CD14-positive monocyte (primary cell): ENCODE measurements around the gene PCDHGA7. TPM values are rescaled to one million over a fixed set of nuclear protein-coding genes. Genes with fewer than 3 reads are reported as not detected.
A peak's percentile ranks its signal among the peaks of the same experiment; 100 is the strongest.

Experiments used
- DNase-seq, 3 donors: peaks; one replicate each; pipeline ENCODE4 v3.0.0-alpha.2; 2011 to 2022
- H2AFZ ChIP-seq: 2 replicates; pipeline ENCODE4 v1.6.0; 2012; ENCODE audit warnings: mild to moderate bottlenecking, low read depth, low read length, inconsistent platforms; ENCODE audit not compliant: insufficient read depth, poor library complexity, severe bottlenecking
- H3K27ac ChIP-seq, 2 donors: 1 replicate in 1 of 2; 2 replicates in 1 of 2; pipeline ENCODE4 v1.5.1; 2012 to 2013; ENCODE audit warnings: low read length in 2 of 2, control low read depth in 1 of 2, inconsistent platforms in 1 of 2, low read depth in 1 of 2, mild to moderate bottlenecking in 1 of 2
- H3K27me3 ChIP-seq, 2 donors: one replicate each; pipeline versions ENCODE4 v1.6.0 to v1.6.1; 2011 to 2013; ENCODE audit warnings: low read length in 2 of 2; ENCODE audit not compliant: control insufficient read depth in 2 of 2, insufficient read depth in 2 of 2
- H3K36me3 ChIP-seq, 2 donors: replicated peaks in 1 of 2; 1 replicate in 1 of 2; 2 replicates in 1 of 2; pipeline versions ENCODE4 v1.5.1 to v1.6.1; 2012 to 2013; ENCODE audit warnings: low read length in 2 of 2, control low read depth in 1 of 2, inconsistent platforms in 1 of 2, mild to moderate bottlenecking in 1 of 2; ENCODE audit not compliant: insufficient read depth in 2 of 2, control insufficient read depth in 1 of 2
- H3K4me1 ChIP-seq, 2 donors: 1 replicate in 1 of 2; 2 replicates in 1 of 2; pipeline versions ENCODE4 v1.5.1 to v1.6.1; 2012 to 2013; ENCODE audit warnings: low read length in 2 of 2, control low read depth in 1 of 2, inconsistent platforms in 1 of 2, mild to moderate bottlenecking in 1 of 2, moderate library complexity in 1 of 2; ENCODE audit not compliant: insufficient read depth in 2 of 2, control insufficient read depth in 1 of 2
- H3K4me2 ChIP-seq: replicated peaks from 2 replicates; pipeline ENCODE3; 2012; ENCODE audit warnings: low read length, moderate library complexity, mild to moderate bottlenecking; ENCODE audit not compliant: poor library complexity, severe bottlenecking; ENCODE audit errors: extremely low read depth
- H3K4me3 ChIP-seq, 3 experiments: fragments of 200-600 bp in 1 of 3; sonication (generic) in 1 of 3; replicated peaks in 1 of 3; 1 replicate in 2 of 3; 2 replicates in 1 of 3; pipeline ENCODE4 v1.5.1; 2011 to 2013; ENCODE audit warnings: low read length in 3 of 3, mild to moderate bottlenecking in 3 of 3, control low read depth in 2 of 3, low read depth in 2 of 3, inconsistent platforms in 1 of 3, moderate library complexity in 1 of 3
- H3K79me2 ChIP-seq: 2 replicates; pipeline ENCODE4 v1.6.0; 2012; ENCODE audit warnings: mild to moderate bottlenecking, control low read depth, inconsistent platforms, low read length, moderate library complexity; ENCODE audit not compliant: insufficient read depth
- H3K9ac ChIP-seq: 2 replicates; pipeline ENCODE4 v1.6.0; 2017; ENCODE audit warnings: low read length, mild to moderate bottlenecking; ENCODE audit not compliant: insufficient read depth, poor library complexity, severe bottlenecking
- H3K9me3 ChIP-seq, 2 donors: replicated peaks in 1 of 2; 1 replicate in 1 of 2; 2 replicates in 1 of 2; pipeline versions ENCODE4 v1.5.1 to v1.6.1; 2012 to 2013; ENCODE audit warnings: low read length in 2 of 2, control low read depth in 1 of 2; ENCODE audit not compliant: control insufficient read depth in 1 of 2, insufficient read depth in 1 of 2
- H4K20me1 ChIP-seq: 2 replicates; pipeline ENCODE4 v1.6.0; 2012; ENCODE audit warnings: mild to moderate bottlenecking, low read length, control low read depth, moderate library complexity; ENCODE audit not compliant: insufficient read depth
- H3K27ac Mint-ChIP-seq, 7 donors: one replicate each; pipeline ENCODE4 v1.8.0; 2020; ENCODE audit warnings: mild to moderate bottlenecking in 7 of 7, mixed read lengths in 7 of 7, moderate library complexity in 6 of 7, inconsistent platforms in 2 of 7
- H3K27me3 Mint-ChIP-seq, 3 donors: one replicate each; pipeline ENCODE4 v1.8.0; 2021 to 2022; ENCODE audit warnings: low read depth in 3 of 3, mild to moderate bottlenecking in 3 of 3, mixed read lengths in 3 of 3, moderate library complexity in 3 of 3, inconsistent platforms in 1 of 3
- H3K36me3 Mint-ChIP-seq, 2 donors: one replicate each; pipeline ENCODE4 v1.8.0; 2020; ENCODE audit warnings: mixed read lengths in 2 of 2, inconsistent platforms in 1 of 2, mild to moderate bottlenecking in 1 of 2
- H3K4me1 Mint-ChIP-seq: one replicate; pipeline ENCODE4 v1.8.0; 2020; ENCODE audit warnings: mild to moderate bottlenecking, mixed read lengths
- H3K4me3 Mint-ChIP-seq, 2 donors: one replicate each; pipeline ENCODE4 v1.8.0; 2020; ENCODE audit warnings: mild to moderate bottlenecking in 2 of 2, mixed read lengths in 2 of 2, moderate library complexity in 1 of 2
- H3K9me3 Mint-ChIP-seq, 7 donors: one replicate each; pipeline ENCODE4 v1.8.0; 2020 to 2022; ENCODE audit warnings: mixed read lengths in 7 of 7, mild to moderate bottlenecking in 6 of 7, moderate library complexity in 6 of 7, inconsistent platforms in 2 of 7
- CTCF ChIP-seq: fragments of 200-600 bp; IDR thresholded peaks from one replicate; pipeline ENCODE4 v1.8.0; 2022; ENCODE audit warnings: antibody characterized with exemption, mild to moderate bottlenecking
- WGBS: methylation state at CpG from one replicate; pipeline ENCODE4 v1.1.5; 2013; ENCODE audit warnings: missing lambda C conversion rate; ENCODE audit not compliant: insufficient coverage; 5-methylcytosine and 5-hydroxymethylcytosine counted together
- intact Hi-C, 2 donors: fragments of 100-400 bp; cut with micrococcal nuclease; formaldehyde crosslinking; loops; one replicate each; pipeline versions ENCODE4 v1.15.0 to v1.15.1; 2023
- polyA plus RNA-seq, 3 donors: library from polyadenylated mRNA; depleted of rRNA in 1 of 3; unstranded in 2 of 3; stranded (reverse) in 1 of 3; fragments of 300-500 nt in 2 of 3; fragments of >200 nt in 1 of 3; fragmentation: Illumina TruSeq in 2 of 3; gene quantifications; 1 replicate in 2 of 3; 2 replicates in 1 of 3; pipeline ENCODE4 v1.2.3, GENCODE V29; 2012 to 2021

PCDHGA7 gene
- polyA plus RNA-seq, 3 donors, result not detected

GRCh38 chr5:141356133-141356532 is 26.4 kb upstream of the PCDHGA7 start:
- H3K27ac ChIP-seq, result no peak overlapping the region
- no peak for TF ChIP-seq CTCF
- peaks cover 54 to 75% of the 10 kb centered on the region in 2 donors for H3K9me3 ChIP-seq
- Mint-ChIP-seq H3K27me3 (peaks cover 37 to 65% (median 59%) of the 10 kb centered on the region in 3 donors), H3K27ac (no peak overlapping the region), H3K36me3 (peaks cover 10 to 12% of the 10 kb centered on the region in 2 donors), H3K4me3 (no peak overlapping the region), H3K9me3 (peaks cover 39 to 80% (median 62%) of the 10 kb centered on the region in 7 donors), H3K4me1 (peaks cover 2% of the 10 kb centered on the region)
- H3K4me2 ChIP-seq, result no peak overlapping the region
- H3K9ac ChIP-seq, result no peak overlapping the region
- no peaks in the 10 kb centered on the region for H3K4me1 ChIP-seq
- H3K4me3 ChIP-seq, result no peak overlapping the region
- DNase-seq, result no peak
- 64% methylated on average over 4 of the region's 5 CpGs for WGBS
- no peaks in the 10 kb centered on the region for H3K79me2 ChIP-seq
- no peaks in the 10 kb centered on the region for H3K36me3 ChIP-seq
- peaks cover 30 to 91% of the 10 kb centered on the region in 2 donors for H3K27me3 ChIP-seq
- H2AFZ ChIP-seq, result no peak overlapping the region
- H4K20me1 ChIP-seq, result no peaks in the 10 kb centered on the region
- intact Hi-C loops, result no loop called here

GRCh38 chr5:141356950-141357349 is 25.6 kb upstream of the PCDHGA7 start:
- H3K36me3 ChIP-seq, result no peaks in the 10 kb centered on the region
- no peaks in the 10 kb centered on the region for H3K4me1 ChIP-seq
- intact Hi-C loops, result no loop called here
- no peak for DNase-seq
- no peak overlapping the region for H3K4me3 ChIP-seq
- 46% methylated on average over 19 of the region's 19 CpGs for WGBS
- H3K9ac ChIP-seq, result no peak overlapping the region
- no peak overlapping the region for H2AFZ ChIP-seq
- no peak overlapping the region for H3K27ac ChIP-seq
- H3K9me3 ChIP-seq, result peaks cover 55 to 77% of the 10 kb centered on the region in 2 donors
- peaks cover 2% of the 10 kb centered on the region for H3K4me1 Mint-ChIP-seq
- H3K27me3 ChIP-seq, result peaks cover 29 to 90% of the 10 kb centered on the region in 2 donors
- H3K36me3 Mint-ChIP-seq, result peaks cover 12 to 15% of the 10 kb centered on the region in 2 donors
- H3K4me3 Mint-ChIP-seq, result peak overlapping the region in 1 of 2 donors; percentile 39
- H3K27ac Mint-ChIP-seq, result no peak overlapping the region
- H4K20me1 ChIP-seq, result no peaks in the 10 kb centered on the region
- no peak for TF ChIP-seq CTCF
- no peak overlapping the region for H3K4me2 ChIP-seq
- peaks cover 38 to 80% (median 62%) of the 10 kb centered on the region in 7 donors for H3K9me3 Mint-ChIP-seq
- no peaks in the 10 kb centered on the region for H3K79me2 ChIP-seq
- H3K27me3 Mint-ChIP-seq, result peaks cover 33 to 65% (median 58%) of the 10 kb centered on the region in 3 donors
